LHCN-M2 (cell line): ENCODE data around the gene INO80C. TPM values are rescaled to one million over a fixed set of nuclear protein-coding genes. Genes with fewer than 3 reads are reported as not detected.
"Not testable (repeated sequence)": the region's sequence is repeated elsewhere in the genome, so short reads cannot be mapped to it uniquely, and the experiment has no call there.

Experiments used
- DNase-seq: peaks from one replicate; pipeline ENCODE4 v3.0.0-alpha.2; 2012; ENCODE audit warnings: low read depth
- total RNA-seq: library from RNA; depleted of rRNA; stranded (reverse); fragments of >200 nt; gene quantifications from 2 replicates; pipeline ENCODE4 v1.2.3, GENCODE V29; 2014

INO80C gene
- total RNA-seq, 1 experiment from 2014 or later = 5.1 TPM

DNA sequence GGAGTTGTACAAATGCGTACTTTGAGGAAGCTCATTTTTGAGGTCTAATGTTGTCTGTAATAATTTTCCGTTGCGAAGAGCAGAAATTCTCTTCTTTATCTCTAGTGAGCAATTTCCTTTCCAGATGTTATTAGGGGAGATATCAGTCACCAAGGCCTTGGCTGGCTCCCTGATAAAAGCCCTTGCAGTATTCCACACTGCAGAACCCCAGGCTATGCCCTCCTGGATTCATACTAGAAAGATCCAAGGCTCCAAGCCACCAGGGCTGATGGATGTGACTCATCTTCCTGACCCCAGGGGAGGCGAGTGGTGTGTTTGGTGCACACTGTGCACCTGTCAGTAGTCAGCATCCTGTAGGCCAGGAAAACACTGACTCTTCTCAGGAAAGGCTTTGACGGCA is 34.7 kb downstream of the INO80C start:
- DNase-seq = peak; percentile 86

DNA sequence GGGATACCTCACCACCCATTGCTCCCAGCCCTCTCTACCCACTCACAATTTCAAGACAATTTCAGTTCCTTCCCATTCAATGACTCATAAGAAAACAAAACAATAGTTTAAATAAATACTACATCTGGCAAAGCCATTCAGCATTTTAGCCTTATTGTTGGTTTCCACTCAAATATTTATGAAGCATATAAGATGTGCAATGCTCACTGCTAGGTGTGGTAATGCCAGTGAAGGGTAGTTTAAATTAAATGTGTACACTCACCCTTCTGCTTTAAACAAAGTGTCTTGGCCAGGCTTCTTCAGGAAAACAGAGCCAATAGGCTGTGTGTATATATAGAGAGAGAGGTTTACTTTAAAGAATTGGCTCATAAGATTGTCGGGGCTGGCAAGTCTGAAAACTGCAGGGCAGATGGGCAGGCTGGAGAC is 37.0 kb downstream of the INO80C start:
- DNase-seq = peak; percentile 55

DNA sequence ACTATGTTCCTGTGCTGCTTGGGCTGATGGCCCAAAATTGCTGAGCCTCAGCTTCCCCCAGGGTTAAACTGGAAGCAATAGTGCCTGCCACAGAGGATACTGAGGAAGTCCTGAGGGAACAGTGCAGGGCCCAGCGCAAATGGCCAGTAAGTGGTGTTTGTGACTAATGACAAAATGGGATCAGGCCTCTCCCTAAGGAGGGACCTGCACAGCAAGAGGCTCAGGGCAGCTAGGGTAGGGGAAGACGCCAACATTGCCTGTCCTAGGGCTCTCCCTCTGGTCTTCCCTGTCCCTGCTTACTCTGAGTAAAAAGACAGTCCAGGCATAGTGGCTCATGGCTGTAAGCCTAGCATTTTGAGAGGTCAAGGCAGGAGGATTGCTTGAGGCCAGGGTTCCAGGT is 37.8 kb downstream of the INO80C start:
- DNase-seq = no peak

DNA sequence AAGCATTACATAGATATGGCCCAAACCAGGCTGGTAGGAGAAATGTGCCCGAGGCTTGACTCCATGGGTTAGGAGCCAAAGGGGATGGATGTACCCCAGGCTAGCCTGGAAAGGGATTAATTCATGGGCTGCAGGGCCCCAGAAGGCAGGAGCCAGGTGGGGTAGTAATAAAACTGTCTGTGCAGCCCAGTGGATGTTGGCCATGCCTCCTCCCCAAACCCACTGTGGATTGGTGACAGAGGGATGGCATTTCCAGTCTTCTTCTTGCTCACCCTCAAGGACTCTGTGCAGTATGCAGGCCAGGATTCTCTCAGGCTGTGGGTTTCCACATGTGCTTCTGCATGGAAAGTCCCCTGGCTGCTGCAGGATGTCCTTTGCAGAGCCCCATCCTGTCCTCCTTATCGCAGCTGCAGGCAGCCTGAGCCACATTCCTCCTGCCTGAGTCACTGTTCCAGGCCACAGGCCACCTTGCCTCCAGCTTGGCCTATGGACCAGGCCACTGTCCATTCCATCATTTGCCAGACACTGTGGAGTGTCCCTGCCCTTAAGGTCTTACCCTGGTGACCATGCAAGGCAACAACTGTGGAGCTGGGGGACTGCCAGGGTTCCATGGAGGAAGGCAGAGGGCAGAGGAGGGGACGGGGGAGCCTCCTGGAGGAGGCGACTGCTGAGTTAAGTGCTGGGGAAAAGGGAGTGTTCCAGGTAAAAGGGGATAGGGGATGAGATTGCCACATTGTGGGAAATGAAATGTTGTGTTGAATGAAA is 38.9 kb downstream of the INO80C start:
- DNase-seq = peak; percentile 87

DNA sequence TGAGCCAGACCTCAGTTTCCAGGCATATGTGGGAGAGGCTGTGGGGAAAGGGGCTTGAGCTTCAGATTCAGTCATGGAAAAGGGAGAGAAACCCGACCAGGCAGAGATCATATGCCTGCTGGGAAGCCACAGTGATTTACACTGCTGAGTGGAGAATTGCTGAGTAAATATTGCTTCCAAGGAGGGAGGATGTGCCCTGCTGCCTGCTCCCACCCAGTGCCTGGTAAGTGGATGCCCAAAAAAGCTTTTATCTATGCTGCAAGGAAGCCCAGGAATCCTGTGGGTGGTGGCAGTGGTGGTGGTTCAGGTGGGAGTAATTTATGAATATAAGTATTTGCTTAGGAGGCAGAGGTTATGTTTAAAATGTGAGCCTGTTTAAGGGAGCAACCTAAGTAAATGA is 39.5 kb downstream of the INO80C start:
- DNase-seq = peak; percentile 21

DNA sequence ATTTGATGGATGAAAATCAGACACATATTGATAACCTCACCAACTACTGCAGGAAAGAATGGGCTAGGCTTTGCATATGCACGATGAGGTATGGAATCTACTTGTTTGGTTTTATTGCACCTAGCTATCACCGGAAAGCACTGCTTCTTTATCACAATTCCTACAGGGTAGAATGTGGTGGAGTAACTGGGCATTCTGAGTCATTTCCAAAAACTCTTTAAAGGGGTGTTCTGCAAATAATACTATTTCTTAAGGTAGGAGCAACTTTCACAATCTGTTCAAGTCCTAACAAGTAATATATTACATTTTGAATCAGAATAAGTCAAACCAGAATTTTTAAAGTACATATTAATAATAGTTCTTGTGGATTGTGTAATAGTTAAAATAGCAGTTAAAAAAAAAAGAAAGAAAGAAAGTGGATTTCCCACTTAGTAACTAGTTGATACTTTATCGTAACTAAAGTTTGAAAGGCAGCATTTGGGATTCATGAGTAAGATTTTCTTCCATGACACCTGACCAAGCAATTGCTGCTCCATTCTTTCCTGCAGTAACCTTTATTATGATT is 40.5 kb downstream of the INO80C start:
- no peak for DNase-seq

DNA sequence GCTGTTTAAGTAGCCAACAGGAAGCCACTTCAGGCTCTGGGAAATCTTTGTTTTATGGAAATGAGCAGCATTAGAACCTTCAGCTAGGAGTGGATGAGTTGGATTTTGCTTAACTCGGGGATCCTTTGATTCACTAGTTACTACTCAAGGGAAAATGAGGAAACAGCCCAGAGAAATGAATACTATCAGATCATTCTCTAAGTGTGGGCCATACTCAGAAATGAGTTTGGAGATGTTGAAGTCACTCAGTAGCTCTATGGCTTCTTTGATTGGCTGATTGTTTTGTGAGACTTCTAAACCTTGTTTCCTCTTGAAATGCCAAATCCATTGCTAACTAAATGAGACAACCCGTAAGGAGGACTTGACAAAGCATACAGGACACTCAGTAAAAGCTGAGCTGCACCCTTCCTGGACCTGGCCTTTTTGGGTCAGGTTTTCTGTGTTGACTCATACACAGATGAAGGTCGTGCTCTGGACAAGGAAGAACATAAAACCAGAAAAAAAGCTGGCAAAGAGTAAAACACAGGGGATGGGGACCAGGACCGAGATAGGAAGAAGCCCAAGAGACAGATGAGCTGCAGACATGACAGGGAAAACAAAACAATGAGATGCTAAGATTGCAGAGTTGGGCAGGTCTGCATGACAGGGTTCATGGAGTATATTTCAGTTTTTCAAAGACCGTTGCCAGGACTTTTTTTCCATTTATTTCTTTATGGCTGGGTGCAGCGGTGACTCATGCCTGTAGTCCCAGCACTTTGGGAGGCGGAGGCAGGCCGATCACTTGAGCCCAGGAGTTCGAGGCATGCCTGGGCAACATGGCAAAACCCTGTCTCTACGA is 41.6 kb downstream of the INO80C start:
- DNase-seq = peak; percentile 39

DNA sequence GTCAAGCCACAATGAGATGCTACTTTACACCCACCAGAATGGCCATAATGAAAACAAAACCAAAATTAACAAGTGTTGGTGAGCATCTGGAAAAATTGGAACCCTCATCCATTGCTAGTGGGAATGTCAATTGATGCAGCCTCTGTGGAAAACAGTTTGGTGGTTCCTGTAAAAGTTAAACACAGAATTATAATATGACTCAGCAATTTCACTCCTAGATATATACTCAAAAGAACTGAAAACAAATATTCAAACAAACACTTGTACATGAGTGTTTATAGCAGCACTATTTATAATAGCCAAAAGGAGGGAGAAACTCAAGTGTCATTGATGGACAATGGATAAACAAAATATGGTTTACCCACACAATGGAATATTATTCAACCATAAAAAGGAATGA is 43.0 kb downstream of the INO80C start:
- no peak for DNase-seq

DNA sequence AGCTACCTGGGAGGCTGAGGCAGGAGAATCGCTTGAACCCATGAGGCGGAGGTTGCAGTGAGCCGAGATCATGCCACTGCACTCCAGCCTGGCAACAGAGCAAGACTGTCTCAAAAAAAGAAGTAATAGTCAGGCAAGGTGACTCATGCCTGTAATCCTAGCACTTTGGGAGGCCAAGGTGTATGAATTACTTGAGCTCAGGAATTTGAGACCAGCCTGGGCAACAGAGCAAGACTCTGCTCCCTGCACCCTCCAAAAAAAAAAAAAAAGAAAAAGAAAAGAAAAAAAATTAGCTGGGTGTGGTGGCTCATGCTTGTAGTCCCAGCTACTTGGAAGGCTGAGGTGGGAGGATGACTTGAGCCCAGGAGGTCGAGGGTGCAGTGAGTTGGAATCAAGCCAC is 44.7 kb downstream of the INO80C start:
- not testable (repeated sequence) for DNase-seq

DNA sequence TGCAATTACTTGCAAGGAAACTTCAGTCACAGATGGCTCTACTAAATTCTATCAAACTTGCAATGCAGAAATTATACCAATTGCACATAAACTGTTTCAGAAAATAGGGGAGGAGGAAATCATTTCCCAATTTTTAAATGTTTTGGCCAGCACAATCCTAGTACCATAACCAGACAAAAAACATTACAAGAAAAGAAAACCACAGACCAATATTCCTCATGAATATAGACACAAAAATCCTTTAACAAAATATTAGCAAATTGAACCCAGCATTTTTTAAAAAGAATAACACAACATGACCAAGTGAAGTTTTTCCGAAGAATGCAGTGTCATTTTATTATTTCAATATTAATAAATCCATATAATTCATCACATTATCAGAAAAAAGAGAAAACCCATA is 45.8 kb downstream of the INO80C start:
- no peak for DNase-seq

DNA sequence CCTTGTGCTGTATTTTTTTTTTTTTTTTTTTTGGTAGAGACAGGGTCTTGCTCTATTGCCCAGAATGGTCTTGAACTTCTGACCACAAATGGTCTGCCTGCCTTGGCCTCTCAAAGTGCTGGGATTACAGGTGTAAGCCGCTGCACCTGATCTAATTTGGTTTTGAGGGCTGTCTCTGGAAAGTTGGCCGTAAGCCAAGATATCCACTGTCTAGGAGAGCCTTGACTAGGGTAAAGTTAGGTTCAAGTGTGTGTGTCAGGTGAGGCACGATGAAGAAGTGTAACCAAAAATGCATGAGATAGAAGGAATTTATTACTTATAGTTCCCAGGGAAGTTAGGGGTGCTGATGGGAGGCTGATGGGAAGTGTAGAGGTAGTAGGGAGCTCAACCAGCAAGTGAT is 46.7 kb downstream of the INO80C start:
- DNase-seq = no peak

DNA sequence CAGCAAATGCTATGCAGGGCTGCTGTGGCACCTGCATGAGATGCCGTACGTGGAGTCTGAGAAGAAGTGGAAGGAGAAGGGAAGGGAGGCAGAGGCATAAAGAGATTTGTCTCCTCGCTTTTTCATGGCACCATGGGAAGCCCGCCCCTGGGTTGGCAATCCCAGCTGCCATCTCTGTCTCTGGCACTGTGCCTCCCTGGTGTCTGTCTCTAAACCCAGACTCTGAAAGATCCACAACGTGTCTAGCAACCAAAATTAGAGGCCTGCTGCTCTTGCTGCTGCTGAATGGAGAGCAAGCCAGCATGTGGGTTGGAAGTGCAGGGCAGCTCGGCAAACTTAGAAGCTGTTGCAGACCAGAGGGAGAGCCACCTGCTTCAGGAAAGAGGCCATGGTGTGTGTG is 53.1 kb downstream of the INO80C start:
- DNase-seq = no peak

DNA sequence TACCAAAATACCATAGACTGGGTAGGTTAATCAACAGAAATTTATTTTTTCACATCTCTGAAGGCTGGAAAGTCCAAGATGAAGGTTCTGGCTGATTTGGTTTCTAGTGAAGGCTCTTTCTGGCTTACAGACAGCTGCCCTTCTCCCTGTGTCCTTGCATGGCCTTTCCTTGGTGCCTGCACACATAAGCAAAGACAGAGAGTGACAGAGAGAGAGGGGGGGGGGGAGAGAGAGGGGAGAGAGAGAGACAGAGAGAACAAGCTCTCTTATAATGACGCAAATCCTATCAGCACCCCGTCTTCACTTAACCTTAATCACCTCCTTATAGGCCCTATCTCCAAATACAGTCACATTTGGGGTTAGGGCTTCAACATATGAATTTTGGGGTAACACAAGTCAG is 53.9 kb downstream of the INO80C start:
- DNase-seq = no peak

DNA sequence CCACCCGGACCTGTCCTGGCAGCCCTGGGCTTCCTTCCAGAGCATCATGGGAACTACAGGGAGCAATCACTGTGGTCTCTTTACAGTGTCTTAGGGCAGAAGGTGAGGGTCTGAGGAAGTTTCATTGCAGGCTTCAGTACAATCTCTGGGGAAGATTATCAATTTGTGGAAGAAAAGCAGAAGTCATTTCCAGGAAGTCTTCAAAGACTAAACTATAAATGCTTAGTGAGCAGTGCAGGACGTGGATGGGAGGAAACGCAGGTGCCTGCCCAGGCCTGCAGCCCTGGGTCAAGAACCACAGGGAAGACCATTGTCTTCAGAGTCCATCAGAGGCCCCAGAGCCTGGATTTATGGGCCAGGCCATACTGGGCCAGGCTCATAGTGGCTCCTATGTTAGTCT is 54.3 kb downstream of the INO80C start:
- no peak for DNase-seq

DNA sequence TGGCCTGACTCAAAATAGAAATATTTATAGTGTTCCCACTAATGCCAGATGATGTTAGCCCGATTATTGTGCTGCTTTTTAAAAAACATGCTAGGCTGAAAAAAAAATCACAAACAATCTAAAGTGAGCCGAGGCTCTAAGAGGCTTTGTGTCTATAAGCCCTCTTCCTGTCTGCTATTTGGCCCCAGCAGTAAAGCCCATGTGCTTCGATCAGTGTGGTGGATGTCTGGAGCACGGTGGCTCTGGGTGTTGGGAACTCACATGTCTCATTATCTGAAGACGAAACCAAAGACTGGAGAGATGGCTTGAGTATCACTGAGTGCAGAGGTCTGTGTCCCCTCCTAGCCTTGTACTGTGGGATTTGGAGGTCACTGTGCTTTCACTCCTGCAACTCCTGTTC is 55.1 kb downstream of the INO80C start:
- no peak for DNase-seq

DNA sequence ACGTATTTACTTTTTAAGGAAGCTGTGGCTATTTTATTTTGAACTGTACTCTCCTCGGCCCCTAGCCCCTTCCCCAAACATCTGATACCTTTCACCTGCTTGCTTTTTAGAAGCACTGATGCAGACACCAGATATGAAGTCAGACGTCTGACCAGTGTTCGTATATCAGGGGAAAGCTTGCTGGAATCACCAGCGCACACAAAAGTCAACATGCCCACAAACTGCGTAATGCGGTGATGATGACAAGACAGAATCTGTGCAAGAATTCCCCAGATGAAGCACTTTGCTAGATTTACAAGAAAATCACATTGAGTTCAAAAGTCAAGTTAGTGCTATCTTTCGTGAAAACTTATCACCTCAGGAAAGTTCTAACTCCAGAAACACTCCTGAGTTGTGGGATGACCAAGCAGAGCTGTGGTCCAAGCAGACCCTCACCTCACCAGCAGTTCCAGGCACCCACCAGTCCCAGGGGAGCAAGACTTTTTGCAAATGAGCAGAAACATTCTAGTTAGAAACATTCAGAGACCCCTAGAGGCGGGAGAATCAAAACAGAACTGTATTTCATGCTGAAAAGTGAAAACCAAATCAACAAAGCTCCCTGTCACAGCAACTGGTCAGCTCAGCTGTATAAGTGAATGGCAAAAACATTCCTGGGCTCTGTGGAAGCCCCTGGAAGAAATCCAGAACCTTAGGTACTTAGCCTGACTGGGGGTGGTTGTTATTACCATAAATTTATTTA is 55.7 kb downstream of the INO80C start:
- DNase-seq = no peak

DNA sequence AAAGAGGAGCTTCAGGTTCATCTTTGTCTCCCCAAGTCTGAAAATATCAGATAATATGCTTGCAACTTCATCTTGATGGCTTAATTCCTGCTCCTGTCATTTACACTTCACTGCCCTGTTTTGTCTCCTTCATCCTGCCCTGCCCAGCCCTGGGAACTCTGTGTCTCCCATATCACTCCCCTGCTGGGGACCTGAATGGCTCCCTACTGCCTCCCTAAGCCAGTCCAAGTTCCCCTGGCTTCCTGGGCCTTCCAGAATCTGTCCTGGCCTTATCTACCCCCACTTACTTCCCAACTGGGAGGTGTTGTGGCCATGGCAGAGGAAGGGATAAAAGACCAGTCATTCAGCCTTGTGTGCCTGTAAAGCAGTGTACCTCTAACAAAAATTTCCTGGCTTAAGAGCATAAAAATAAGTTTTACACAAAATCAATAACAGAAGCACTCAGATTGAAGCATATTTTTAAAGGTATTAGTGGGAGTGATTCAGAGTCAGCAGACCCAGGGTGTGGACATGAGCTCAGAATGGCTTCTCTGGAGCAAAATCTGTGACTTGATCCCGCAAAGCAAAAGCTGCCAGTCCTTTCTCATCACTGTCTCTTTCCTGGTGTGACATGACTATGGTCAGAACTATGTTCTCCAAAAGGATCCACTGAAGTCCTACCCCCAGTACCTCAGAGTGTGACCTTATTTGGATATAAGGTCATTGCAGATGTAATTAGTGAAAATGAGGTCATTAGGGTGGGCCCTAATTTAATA is 59.1 kb downstream of the INO80C start:
- DNase-seq = no peak

DNA sequence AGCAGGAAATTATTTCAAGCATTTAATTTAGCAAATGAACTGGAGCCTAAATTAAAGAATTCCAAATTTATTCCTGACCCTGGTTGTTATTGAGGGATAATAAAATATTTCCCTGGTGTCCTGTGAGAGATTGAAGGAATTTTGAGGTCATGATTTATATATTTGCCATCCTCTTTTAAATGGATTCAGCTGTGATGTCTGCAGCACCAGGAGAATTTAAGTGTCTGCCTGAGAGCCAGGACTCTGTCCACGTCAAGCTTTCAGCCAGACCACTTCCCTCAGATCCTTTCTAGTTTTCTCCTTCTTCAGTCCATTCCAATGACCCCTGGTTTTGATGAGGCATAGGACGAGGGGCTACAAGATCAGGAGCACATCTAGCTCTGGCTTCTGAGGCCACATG is 59.9 kb downstream of the INO80C start:
- no peak for DNase-seq

DNA sequence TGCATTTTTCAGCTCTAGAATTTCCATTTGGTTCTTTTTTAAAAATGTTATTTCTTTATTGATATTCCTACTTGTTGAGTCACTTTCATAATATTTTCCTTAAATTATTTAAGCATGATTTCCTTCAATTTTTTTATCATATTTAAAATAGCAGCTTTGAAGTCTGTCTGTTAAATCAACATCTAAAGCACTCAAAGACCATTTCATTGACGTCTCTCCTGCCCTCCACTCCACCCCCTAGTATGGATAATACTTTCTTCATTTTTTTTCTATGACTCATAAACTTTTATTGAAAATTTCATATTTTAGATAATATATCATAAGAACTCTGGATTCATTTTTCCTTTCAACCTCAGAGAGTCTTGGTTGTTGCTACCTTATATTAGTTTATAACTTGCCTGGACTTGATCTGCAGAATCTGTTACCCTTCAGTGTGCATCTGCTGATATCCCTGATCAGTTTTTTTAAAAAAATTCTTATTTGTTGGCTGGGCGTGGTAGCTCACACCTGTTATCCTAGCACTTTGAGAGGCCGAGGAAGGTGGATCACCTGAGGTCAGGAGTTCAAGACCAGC is 61.6 kb downstream of the INO80C start:
- DNase-seq = peak; percentile 61

DNA sequence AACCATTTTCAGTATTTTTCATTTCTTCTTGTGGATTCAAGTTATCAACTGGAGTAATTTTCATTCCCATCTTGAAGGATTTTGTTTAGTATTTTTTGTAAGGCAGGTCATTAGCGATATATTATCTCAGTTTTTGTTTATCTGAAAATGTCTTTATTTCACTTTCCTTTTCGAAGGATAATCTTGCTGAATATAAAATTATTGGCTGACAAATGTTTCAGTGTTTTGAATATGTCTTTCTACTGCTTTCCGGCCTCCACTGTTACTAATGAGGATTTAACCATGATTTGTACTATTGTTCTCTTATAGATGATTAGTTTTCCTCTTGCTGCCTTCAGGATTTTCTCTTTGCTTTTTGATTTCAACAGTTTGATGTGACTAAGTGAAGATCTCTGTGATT is 62.4 kb downstream of the INO80C start:
- no peak for DNase-seq

DNA sequence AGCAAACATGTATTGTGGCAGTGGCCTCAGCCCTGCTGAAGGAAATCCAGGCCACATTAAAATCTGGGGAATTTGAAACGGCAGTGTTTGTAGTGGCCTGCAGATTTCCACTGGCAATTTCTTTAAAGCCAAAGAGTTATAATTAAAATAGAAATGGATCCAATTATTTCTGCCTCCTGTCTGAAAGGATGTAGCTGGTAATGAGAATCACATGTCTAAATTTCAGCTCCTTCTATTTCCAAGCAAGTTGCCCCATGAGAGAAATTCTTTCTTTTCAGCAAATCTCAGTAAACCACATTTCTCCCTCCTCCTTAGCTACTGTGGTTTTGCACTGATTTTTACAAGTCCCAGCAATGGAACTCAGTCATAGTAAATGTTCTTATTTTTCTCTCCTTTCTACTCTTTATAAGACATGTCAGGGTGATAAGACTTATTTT is 65.2 kb downstream of the INO80C start:
- no peak for DNase-seq
